MM.1S (cell line): Measurements from ENCODE around the gene FAM117A.

Experiments
- CTCF ChIP-seq: fragments of 300-600 bp; sonication (generic); IDR thresholded peaks from 2 replicates; pipeline ENCODE4 v1.5.1; 2016; ENCODE audit warnings: antibody characterized with exemption, low read length, mixed read lengths
- EZH2phosphoT487 ChIP-seq: fragments of 300-600 bp; sonication (generic); IDR thresholded peaks from 2 replicates; pipeline ENCODE4 v1.6.1; 2018; ENCODE audit warnings: antibody characterized with exemption, low read length

- no peak for TF ChIP-seq CTCF
- no peak for TF ChIP-seq EZH2phosphoT487
These were observed 63.9 kb downstream of the FAM117A start for GRCh38 chr17:49699966-49700575.
